HG02759 (cell line): ENCODE measurements around the gene PPP1R1B.

Source experiments
- ATAC-seq: cut with Tn5 transposase; IDR thresholded peaks from one replicate; pipeline ENCODE4 v1.9.1; 2021; ENCODE audit warnings: mild to moderate bottlenecking, moderate library complexity; ENCODE audit not compliant: unreplicated experiment

The PPP1R1B gene

GRCh38 chr17:39651923-39652586 lies 25.3 kb downstream of the PPP1R1B start:
- no peak for ATAC-seq

- no peak for ATAC-seq
Observed at GRCh38 chr17:39652587-39653315, 26.0 kb downstream of the PPP1R1B start.

GRCh38 chr17:39653316-39653661 lies 26.5 kb downstream of the PPP1R1B start:
- ATAC-seq, result no peak

- no peak for ATAC-seq
Observed at GRCh38 chr17:39653662-39654331, 27.0 kb downstream of the PPP1R1B start.

GRCh38 chr17:39655105-39655504 lies 28.4 kb downstream of the PPP1R1B start:
- no peak for ATAC-seq

- no peak for ATAC-seq
Observed at GRCh38 chr17:39658346-39658745, 31.6 kb downstream of the PPP1R1B start.

- ATAC-seq, result no peak
Observed at GRCh38 chr17:39658760-39659159, 32.0 kb downstream of the PPP1R1B start.

- no peak for ATAC-seq
Observed at GRCh38 chr17:39659279-39660010, 32.7 kb downstream of the PPP1R1B start.

GRCh38 chr17:39660011-39660360 lies 33.2 kb downstream of the PPP1R1B start:
- no peak for ATAC-seq

GRCh38 chr17:39660397-39661385 lies 33.9 kb downstream of the PPP1R1B start:
- ATAC-seq, result no peak

- no peak for ATAC-seq
Observed at GRCh38 chr17:39661744-39662541, 35.2 kb downstream of the PPP1R1B start.

- no peak for ATAC-seq
Observed at GRCh38 chr17:39662551-39663339, 36.0 kb downstream of the PPP1R1B start.

GRCh38 chr17:39663340-39663687 lies 36.6 kb downstream of the PPP1R1B start:
- no peak for ATAC-seq

GRCh38 chr17:39663688-39664580 lies 37.2 kb downstream of the PPP1R1B start:
- ATAC-seq, result no peak

- ATAC-seq, result no peak
Observed at GRCh38 chr17:39664581-39665561, 38.1 kb downstream of the PPP1R1B start, which contains the start of gene TCAP. Gene TCAP, plus strand, starts transcription at chr17:39665349. Its CDS starts 11 bp downstream, at chr17:39665360.

- no peak for ATAC-seq
Observed at GRCh38 chr17:39665642-39666224, 39.0 kb downstream of the PPP1R1B start.
